A172 (cell line): Measurements from ENCODE around the gene KLK14. TPM values are rescaled to one million over a fixed set of nuclear protein-coding genes. Genes with fewer than 3 reads are reported as not detected.

Experiments
- DNase-seq: peaks from one replicate; pipeline ENCODE4 v3.0.0-alpha.2; 2015; ENCODE audit warnings: low spot score
- total RNA-seq: library from RNA; depleted of rRNA; stranded (reverse); fragments of >200 nt; shearing (Covaris generic); gene quantifications from 2 replicates; pipeline ENCODE4 v1.2.3, GENCODE V29; 2014

Gene KLK14
- total RNA-seq, 1 experiment from 2014 or later: not detected

GRCh38 chr19:51108066-51108804 lies 25.5 kb upstream of the KLK14 start, which contains the start of gene CTU1:
Gene CTU1 (minus strand): TSS chr19:51108409. CDS start chr19:51104569, 3,840 bp downstream.
- peak; percentile 95 for DNase-seq

GRCh38 chr19:51107406-51108065 lies 24.8 kb upstream of the KLK14 start:
- DNase-seq: no peak

DNA sequence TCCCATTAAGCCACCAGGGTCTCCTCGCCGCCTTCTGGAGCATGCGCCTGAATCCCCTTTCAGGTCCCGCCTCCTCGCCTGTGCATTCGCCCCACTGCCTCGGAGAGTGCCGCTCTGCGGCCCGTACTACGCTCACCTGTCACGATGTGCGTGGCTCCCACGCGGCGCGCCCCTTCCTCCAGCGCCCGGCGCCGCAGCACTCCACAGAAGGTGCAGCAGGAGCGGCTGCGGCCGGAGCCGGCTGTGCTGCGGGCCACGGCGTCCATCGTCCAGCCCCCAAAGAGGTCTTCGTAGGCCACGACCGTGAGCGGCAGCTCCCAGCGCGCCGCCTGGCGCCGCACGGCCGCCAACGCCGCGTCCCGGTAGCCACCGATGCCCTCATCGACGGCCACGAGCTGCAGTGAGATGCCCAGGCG lies 21.2 kb upstream of the KLK14 start:
- no peak for DNase-seq

GRCh38 chr19:51102991-51103390 lies 20.3 kb upstream of the KLK14 start:
- DNase-seq: no peak

DNA sequence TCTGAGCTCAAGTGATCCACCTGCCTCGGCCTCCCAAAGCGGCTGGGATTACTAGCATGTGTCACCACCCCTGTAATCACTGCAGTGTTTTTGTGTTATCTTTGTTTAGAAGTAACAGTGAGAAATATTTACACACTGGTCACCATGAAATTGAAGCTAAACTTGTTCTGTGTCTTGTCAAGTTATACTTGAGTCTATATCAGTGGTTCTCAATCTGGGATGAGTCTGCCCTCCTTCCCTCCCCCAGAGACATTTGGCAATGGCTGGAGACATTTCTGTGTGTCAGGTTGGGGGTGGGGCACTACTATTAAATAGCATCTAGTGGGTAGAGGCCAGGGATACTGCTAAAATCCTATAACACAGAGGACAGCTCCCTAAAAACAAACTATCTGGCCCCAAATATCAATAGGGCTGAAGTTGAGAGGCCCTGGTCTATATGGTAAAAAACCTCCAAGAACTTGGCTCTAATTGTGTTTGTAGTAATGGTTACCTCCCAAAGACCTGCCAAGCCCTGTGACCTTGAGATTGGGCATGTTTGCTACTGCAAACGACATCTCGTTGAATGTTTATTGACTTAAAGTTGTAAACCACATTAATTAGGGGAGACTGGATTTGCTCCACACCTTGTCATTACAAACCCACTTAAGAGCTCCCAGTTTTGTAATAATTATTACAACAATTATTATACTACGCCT lies 18.6 kb upstream of the KLK14 start:
- no peak for DNase-seq

DNA sequence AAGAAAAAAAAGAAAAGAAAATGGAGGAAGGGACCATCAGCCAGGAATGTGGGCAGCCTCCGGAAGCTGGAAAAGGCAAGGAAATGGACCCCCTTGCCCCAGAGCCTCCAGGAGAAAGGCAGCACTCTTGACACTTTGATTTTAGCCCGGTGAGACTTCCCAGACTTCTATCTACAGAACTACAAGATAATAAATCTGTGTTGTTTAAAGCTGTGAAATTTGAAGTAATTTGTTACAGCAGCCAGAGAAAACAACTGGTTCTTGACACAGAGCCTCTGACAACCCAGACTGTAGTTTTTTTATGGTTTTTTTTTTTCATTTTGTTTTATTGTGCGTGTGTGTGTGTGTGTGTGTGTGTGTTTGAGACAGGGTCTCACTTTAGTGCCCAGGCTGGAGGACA lies 17.9 kb upstream of the KLK14 start:
- no peak for DNase-seq

DNA sequence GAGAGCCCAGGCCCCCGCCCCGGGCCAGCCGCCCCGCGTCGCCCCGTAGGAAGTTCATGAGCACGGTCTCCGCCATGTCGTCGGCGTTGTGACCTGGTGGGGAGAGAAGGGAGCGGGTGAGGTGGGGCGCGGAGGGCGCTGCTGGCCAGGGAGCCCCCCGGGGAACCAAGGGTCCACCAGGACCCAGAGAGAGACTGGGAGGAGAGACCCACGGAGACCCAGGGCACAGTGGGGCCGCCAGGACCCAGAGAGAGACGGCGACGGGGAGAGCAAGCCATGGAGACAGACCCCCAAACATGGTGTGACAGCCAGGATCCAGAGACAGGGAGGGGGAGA lies 16.3 kb upstream of the KLK14 start:
- no peak for DNase-seq

- DNase-seq: no peak
Measured at GRCh38 chr19:51098365-51099046, 15.8 kb upstream of the KLK14 start.

- DNase-seq: no peak
Measured at GRCh38 chr19:51097796-51098195, 15.1 kb upstream of the KLK14 start.

DNA sequence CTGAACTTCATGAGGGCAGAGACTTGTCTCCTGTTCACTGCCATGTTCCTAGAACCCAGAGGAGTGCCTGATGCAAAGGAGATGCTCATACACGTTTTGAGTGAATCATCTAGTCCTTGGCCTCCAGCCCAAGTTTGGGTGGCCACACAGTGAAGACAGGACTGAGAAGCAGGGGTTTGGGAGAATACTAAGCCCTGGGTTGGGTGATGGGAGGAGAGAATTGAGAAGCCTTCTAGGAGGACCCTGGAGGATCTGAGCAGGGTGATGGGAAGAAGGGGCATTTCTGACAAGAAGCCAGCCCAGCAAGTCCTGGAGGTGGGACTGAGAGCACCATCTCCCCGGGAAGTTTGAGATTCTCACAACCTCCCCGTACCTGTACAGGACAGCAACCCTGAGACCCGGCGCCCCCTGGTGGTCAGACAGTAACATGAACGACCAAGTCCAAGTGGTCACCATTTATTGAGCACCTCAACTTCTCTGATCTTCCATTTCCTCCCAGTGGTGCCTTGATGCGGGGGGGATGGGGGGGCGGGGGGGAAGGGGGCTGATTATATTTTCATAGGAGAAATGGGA lies 14.6 kb upstream of the KLK14 start:
- peak; percentile 27 for DNase-seq

DNA sequence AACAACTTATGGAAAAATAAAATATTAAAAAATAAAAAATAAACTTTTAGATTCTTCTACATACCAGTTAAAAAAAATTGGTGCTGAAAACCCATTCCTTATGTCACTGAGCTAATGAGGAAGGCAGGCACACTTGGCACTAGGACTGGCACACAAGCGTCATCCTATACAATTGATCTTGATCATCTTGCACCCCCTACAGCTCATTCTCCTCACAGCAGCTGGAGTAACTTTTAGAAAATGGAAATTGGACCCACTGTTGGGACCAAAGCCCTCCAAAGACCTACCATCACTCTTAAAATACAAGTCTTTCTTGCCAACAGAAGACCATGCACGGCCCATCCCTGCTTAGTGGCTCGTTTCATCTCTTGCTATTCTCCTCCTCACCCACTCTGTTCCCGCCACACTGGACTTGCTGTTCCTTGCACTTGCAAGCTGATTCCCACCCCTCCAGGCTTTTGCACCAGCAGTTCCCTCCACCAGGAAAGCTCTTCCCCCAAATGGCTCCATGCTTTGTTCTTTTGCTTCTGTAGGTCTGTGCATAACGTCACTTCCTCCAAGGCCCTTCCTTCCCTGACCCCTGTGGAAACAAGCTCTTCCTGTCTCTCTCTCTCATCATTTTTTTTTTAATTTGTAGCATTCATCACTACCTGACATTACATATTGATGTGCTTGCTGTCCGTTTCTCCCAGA lies 13.9 kb upstream of the KLK14 start:
- no peak for DNase-seq

GRCh38 chr19:51094696-51095279 lies 12.1 kb upstream of the KLK14 start:
- no peak for DNase-seq

GRCh38 chr19:51093510-51094345 lies 11.0 kb upstream of the KLK14 start:
- no peak for DNase-seq

- DNase-seq: no peak
Measured at GRCh38 chr19:51093101-51093500, 10.4 kb upstream of the KLK14 start.

DNA sequence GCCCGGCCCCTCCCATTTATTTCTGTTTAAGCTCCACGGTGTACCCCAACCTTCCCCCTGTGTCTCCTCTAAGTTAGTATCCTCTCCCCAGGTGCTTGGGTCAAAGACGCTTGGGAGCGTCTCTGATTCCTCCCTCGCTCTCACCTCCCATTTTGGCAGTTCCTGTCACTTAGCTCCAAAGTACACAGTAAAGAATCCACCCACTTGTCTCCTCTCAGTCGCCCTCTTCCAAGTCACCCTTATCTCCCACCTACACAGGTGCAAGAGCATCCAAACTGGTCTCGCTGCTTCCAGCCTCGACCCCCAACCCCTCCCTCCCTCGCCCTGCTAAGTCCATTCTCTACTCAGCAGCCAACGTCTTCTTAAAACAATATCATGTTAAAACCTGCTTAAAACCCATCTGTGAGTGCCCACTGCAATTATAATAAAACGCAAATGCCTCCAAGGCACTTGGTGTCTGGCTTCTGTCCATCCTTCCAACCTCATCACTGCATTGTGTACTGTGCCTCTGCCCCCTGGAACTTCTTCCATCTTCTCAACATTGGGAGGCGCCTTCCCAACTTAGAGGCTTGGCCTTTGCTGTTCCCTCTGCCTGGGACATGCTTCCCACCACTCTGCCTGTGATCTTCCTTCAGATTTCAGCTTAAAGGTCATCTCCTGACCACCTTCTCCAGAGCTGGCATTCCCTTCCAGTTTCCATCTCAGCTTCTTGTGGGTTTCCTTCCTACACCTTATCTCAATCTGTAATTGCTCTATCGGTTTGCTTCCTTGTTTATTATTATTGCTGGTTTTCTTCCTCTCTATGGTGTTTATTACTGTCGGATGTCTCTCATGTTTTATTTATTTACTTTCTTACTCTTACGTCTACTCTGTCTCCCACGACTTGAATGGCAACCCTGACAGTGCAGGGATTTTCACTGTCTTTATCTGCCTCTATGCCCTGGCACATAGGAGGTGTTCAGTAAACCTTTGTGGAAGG lies 9.5 kb upstream of the KLK14 start:
- no peak for DNase-seq

GRCh38 chr19:51091126-51091525 lies 8.4 kb upstream of the KLK14 start:
- DNase-seq: no peak

DNA sequence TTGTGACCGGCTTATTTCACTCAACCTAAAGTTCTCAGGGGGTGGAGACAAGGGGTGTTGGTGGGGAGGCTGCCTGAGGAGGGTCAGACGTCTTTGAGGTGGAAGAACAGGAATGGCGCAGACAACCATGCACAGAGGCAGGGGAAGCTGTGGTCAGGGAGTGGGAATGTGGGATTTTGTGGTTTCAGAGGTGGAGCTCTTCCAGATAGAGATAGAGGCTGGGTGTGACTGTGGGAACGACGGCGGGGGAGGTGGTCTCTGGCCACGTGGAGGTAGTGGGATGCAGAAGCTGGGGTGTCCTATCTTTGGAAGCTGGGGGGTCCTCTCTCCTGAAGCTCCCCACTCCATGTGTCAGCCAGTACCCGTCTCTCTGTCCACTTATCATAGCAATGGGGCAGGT lies 7.8 kb upstream of the KLK14 start:
- DNase-seq: peak; percentile 3

- no peak for DNase-seq
Measured at GRCh38 chr19:51089786-51090185, 7.1 kb upstream of the KLK14 start.
